Measurements from ENCODE around the gene NR1D1. TPM values are rescaled to one million over a fixed set of nuclear protein-coding genes. Genes with fewer than 3 reads are reported as not detected.

Gene NR1D1
- total and polyA plus RNA-seq, 7 donors: 21.4 to 88.7 (median 40.8) TPM

GRCh38 chr17:40121181-40122135 is 21.1 kb upstream of the NR1D1 start, which contains the start of gene MSL1:
TSS of gene MSL1 (plus strand) at chr17:40121971. CDS start at chr17:40122613, 642 bp downstream.
- H3K4me1 ChIP-seq: peaks cover 20% of the 10 kb centered on the region
- ATAC-seq (peak; percentile 88 to 90 (median 89)), DNase-seq (peak; percentile 93 to 95)
- H3K27me3 ChIP-seq (ENCODE audit: insufficient read depth in 3 of 3, low read length in 2 of 3): no peaks in the 10 kb centered on the region
- WGBS, 3 donors: 1% methylated on average over 61 to 82 of the region's 82 CpGs
- intact Hi-C loops (cut with DNase I): loop anchor here in 1 of 2 donors (2.0 kb wide), 1 partner anchor 19 kb away; the partner anchor contains the start of gene CASC3
- peaks cover 0 to 18% of the 10 kb centered on the region in 2 donors for H3K36me3 ChIP-seq (ENCODE audit: insufficient read depth in 1 of 2, low read depth in 1 of 2)
- H3K27ac ChIP-seq: peak within 1 kb of the TSS; percentile 98
- TF ChIP-seq CTCF (IDR thresholded peaks at IDR 0.05): no peak
- no peaks in the 10 kb centered on the region for H3K9me3 ChIP-seq
- H3K4me3 ChIP-seq: peak within 1 kb of the TSS; percentile 100

GRCh38 chr17:40115101-40115436 is 14.7 kb upstream of the NR1D1 start:
- no peaks in the 10 kb centered on the region for H3K9me3 ChIP-seq
- H3K27ac ChIP-seq: peak overlapping the region; percentile 99
- H3K4me3 ChIP-seq: no peak overlapping the region
- H3K36me3 ChIP-seq (ENCODE audit: insufficient read depth in 1 of 2, low read depth in 1 of 2): peaks cover 0 to 6% of the 10 kb centered on the region in 2 donors
- H3K4me1 ChIP-seq: peaks cover 44% of the 10 kb centered on the region
- ATAC-seq (no peak), DNase-seq (no peak)
- intact Hi-C loops (cut with DNase I): no loop called here
- WGBS, 3 donors: 32 to 49% (median 38%) methylated on average over 2 of the region's 2 CpGs
- TF ChIP-seq CTCF (IDR thresholded peaks at IDR 0.05): no peak
- H3K27me3 ChIP-seq (ENCODE audit: insufficient read depth in 3 of 3, low read length in 2 of 3): no peaks in the 10 kb centered on the region

GRCh38 chr17:40113907-40114245 is 13.5 kb upstream of the NR1D1 start:
- Histone ChIP-seq H3K27ac (peak overlapping the region; percentile 99), H3K9me3 (no peaks in the 10 kb centered on the region), H3K4me1 (peaks cover 56% of the 10 kb centered on the region), H3K4me3 (peak overlapping the region; percentile 74), H3K27me3 (ENCODE audit: insufficient read depth in 3 of 3, low read length in 2 of 3) (no peaks in the 10 kb centered on the region), H3K36me3 (ENCODE audit: insufficient read depth in 1 of 2, low read depth in 1 of 2) (no peaks in the 10 kb centered on the region)
- DNase-seq: no peak
- TF ChIP-seq CTCF (IDR thresholded peaks at IDR 0.05): no peak
- no peak for ATAC-seq
- intact Hi-C loops (cut with DNase I): loop anchor here (2.0 kb wide), 3 partner anchors 51 to 55 kb away; partner anchors contain the start of gene THRA (in 1 of the 2)
- 24 to 28% (median 27%) methylated on average over 5 of the region's 5 CpGs for WGBS, 3 donors

- H3K4me1 ChIP-seq: peaks cover 62% of the 10 kb centered on the region
- H3K36me3 ChIP-seq (ENCODE audit: insufficient read depth in 1 of 2, low read depth in 1 of 2): no peaks in the 10 kb centered on the region
- peak overlapping the region; percentile 99 for H3K27ac ChIP-seq
- 0 to 1% (median 0%) methylated on average over 17 of the region's 17 CpGs for WGBS, 3 donors
- DNase-seq (peak; percentile 90 to 94), ATAC-seq (peak; percentile 75 to 80 (median 76))
- no peaks in the 10 kb centered on the region for H3K9me3 ChIP-seq
- H3K4me3 ChIP-seq: peak overlapping the region; percentile 74
- H3K27me3 ChIP-seq (ENCODE audit: insufficient read depth in 3 of 3, low read length in 2 of 3): no peaks in the 10 kb centered on the region
- TF ChIP-seq CTCF (IDR thresholded peaks at IDR 0.05): peak; percentile 81
- intact Hi-C loops (cut with DNase I): loop anchor here (2.0 kb wide), 3 partner anchors 51 to 55 kb away; partner anchors contain the start of gene THRA (in 1 of the 2)
These were observed 12.9 kb upstream of the NR1D1 start for GRCh38 chr17:40113110-40113906.
